Fibroblast of lung (primary cell): ENCODE measurements around the gene ARHGEF3. TPM values are rescaled to one million over a fixed set of nuclear protein-coding genes. Genes with fewer than 3 reads are reported as not detected.

ENCODE experiments used
- DNase-seq, 2 donors: peaks; one replicate each; pipeline versions ENCODE4 v3.0.0 to v3.0.0-alpha.2; 2010; ENCODE audit warnings: low read depth in 2 of 2
- H2AFZ ChIP-seq: 2 replicates; pipeline ENCODE4 v1.5.1; 2012; ENCODE audit warnings: low read length, control low read depth, inconsistent platforms
- H3K27ac ChIP-seq: 2 replicates; pipeline ENCODE4 v1.5.1; 2011; ENCODE audit warnings: low read length, control low read depth; ENCODE audit not compliant: insufficient read depth
- H3K27me3 ChIP-seq: 2 replicates; pipeline ENCODE4 v1.5.1; 2011; ENCODE audit warnings: mild to moderate bottlenecking, low read length; ENCODE audit not compliant: control insufficient read depth, insufficient read depth
- H3K36me3 ChIP-seq: 2 replicates; pipeline ENCODE4 v1.5.1; 2011; ENCODE audit warnings: low read length; ENCODE audit not compliant: control insufficient read depth, insufficient read depth
- H3K4me1 ChIP-seq: 2 replicates; pipeline ENCODE4 v1.5.1; 2011; ENCODE audit warnings: low read length; ENCODE audit not compliant: control insufficient read depth, insufficient read depth; ENCODE audit errors: extremely low read depth
- H3K4me2 ChIP-seq: 2 replicates; pipeline ENCODE4 v1.5.1; 2011; ENCODE audit warnings: low read length, control low read depth; ENCODE audit not compliant: insufficient read depth; ENCODE audit errors: extremely low read depth
- H3K4me3 ChIP-seq, 4 experiments: fragments of 200-600 bp in 1 of 4; sonication (generic) in 1 of 4; replicated peaks in 1 of 4; 2 replicates each; pipeline ENCODE4 v1.5.1; 2011 to 2016; ENCODE audit warnings: low read length in 4 of 4, low read depth in 3 of 4, mild to moderate bottlenecking in 3 of 4, control low read depth in 2 of 4, inconsistent platforms in 1 of 4, mixed read lengths in 1 of 4; ENCODE audit not compliant: insufficient read depth in 1 of 4; ENCODE audit errors: control extremely low read depth in 1 of 4
- H3K79me2 ChIP-seq: 2 replicates; pipeline ENCODE4 v1.5.1; 2012; ENCODE audit warnings: mild to moderate bottlenecking, low read length, inconsistent platforms; ENCODE audit not compliant: control insufficient read depth, insufficient read depth
- H3K9ac ChIP-seq: 2 replicates; pipeline ENCODE4 v1.5.1; 2011; ENCODE audit warnings: mild to moderate bottlenecking, low read length, control low read depth; ENCODE audit not compliant: insufficient read depth
- H3K9me3 ChIP-seq: 2 replicates; pipeline ENCODE4 v1.5.1; 2012; ENCODE audit warnings: low read depth, low read length; ENCODE audit not compliant: control insufficient read depth, insufficient read depth
- H4K20me1 ChIP-seq: 2 replicates; pipeline ENCODE4 v1.5.1; 2011; ENCODE audit warnings: low read length; ENCODE audit not compliant: control insufficient read depth, insufficient read depth; ENCODE audit errors: extremely low read depth
- CTCF ChIP-seq, 2 donors: IDR thresholded peaks in 1 of 2; conservative IDR thresholded peaks in 1 of 2; 1 replicate in 1 of 2; 2 replicates in 1 of 2; pipeline ENCODE4 v1.5.1; 2011 to 2012; ENCODE audit warnings: low read length in 2 of 2, control low read depth in 1 of 2, inconsistent platforms in 1 of 2, low read depth in 1 of 2, mild to moderate bottlenecking in 1 of 2
- EZH2 ChIP-seq: IDR thresholded peaks from 2 replicates; pipeline ENCODE4 v1.5.1; 2012; ENCODE audit warnings: low read length, control low read depth, mild to moderate bottlenecking; ENCODE audit errors: missing control alignments
- polyA plus RNA-seq, 2 donors: library from polyadenylated mRNA; depleted of rRNA in 1 of 2; stranded (reverse) in 1 of 2; unstranded in 1 of 2; fragments of >200 nt; gene quantifications; 2 replicates each; pipeline ENCODE4 v1.2.1, GENCODE V29; 2011 to 2012; ENCODE audit warnings: missing spikeins in 1 of 2
- total RNA-seq: library from RNA; depleted of rRNA; stranded (reverse); fragments of >200 nt; gene quantifications from 2 replicates; pipeline ENCODE4 v1.2.1, GENCODE V29; 2014

The ARHGEF3 gene
- total and polyA plus RNA-seq, 2 donors (not counting 1 experiment from before 2014, with no cell fraction given) = 2.6 to 16.7 TPM

- H3K4me1 ChIP-seq = peaks cover 2% of the 10 kb centered on the region
- no peak overlapping the region for H3K4me3 ChIP-seq
- no peak overlapping the region for H3K4me2 ChIP-seq
- no peak overlapping the region for H3K27ac ChIP-seq
- H2AFZ ChIP-seq = no peak overlapping the region
- no peaks in the 10 kb centered on the region for H4K20me1 ChIP-seq
- no peak for DNase-seq
- TF ChIP-seq EZH2 (no peak), CTCF (conservative IDR thresholded peaks at IDR 0.05 in 1 of 2, IDR thresholded peaks at IDR 0.05 in 1 of 2; ENCODE audit: low read depth in 1 of 2, low read length in 2 of 2) (no peak)
- H3K9ac ChIP-seq = no peak overlapping the region
- no peaks in the 10 kb centered on the region for H3K36me3 ChIP-seq
- H3K79me2 ChIP-seq = no peaks in the 10 kb centered on the region
- H3K9me3 ChIP-seq = no peaks in the 10 kb centered on the region
- no peaks in the 10 kb centered on the region for H3K27me3 ChIP-seq
Observed at GRCh38 chr3:56784448-56785001, 17.2 kb downstream of the ARHGEF3 start.

- Histone ChIP-seq H3K4me1 (peaks cover 2% of the 10 kb centered on the region), H3K36me3 (no peaks in the 10 kb centered on the region), H3K4me3 (no peak overlapping the region), H2AFZ (peak overlapping the region; percentile 1), H3K9ac (no peak overlapping the region), H3K79me2 (no peaks in the 10 kb centered on the region), H3K4me2 (peak overlapping the region; percentile 45), H3K27ac (peak overlapping the region; percentile 29), H4K20me1 (no peaks in the 10 kb centered on the region), H3K27me3 (no peaks in the 10 kb centered on the region), H3K9me3 (no peaks in the 10 kb centered on the region)
- TF ChIP-seq EZH2 (no peak), CTCF (conservative IDR thresholded peaks at IDR 0.05 in 1 of 2, IDR thresholded peaks at IDR 0.05 in 1 of 2; ENCODE audit: low read depth in 1 of 2, low read length in 2 of 2) (no peak)
- DNase-seq = peak; percentile 88 to 91
Observed at GRCh38 chr3:56783644-56784447, 17.9 kb downstream of the ARHGEF3 start.

- no peaks in the 10 kb centered on the region for H4K20me1 ChIP-seq
- H3K36me3 ChIP-seq = no peaks in the 10 kb centered on the region
- TF ChIP-seq EZH2 = no peak
- no peak for TF ChIP-seq CTCF (conservative IDR thresholded peaks at IDR 0.05 in 1 of 2, IDR thresholded peaks at IDR 0.05 in 1 of 2; ENCODE audit: low read depth in 1 of 2, low read length in 2 of 2)
- H3K9ac ChIP-seq = no peak overlapping the region
- no peak overlapping the region for H3K27ac ChIP-seq
- no peaks in the 10 kb centered on the region for H3K9me3 ChIP-seq
- DNase-seq = no peak
- no peaks in the 10 kb centered on the region for H3K27me3 ChIP-seq
- H3K79me2 ChIP-seq = no peaks in the 10 kb centered on the region
- no peak overlapping the region for H3K4me3 ChIP-seq
- H2AFZ ChIP-seq = no peak overlapping the region
- H3K4me1 ChIP-seq = peaks cover 2% of the 10 kb centered on the region
- no peak overlapping the region for H3K4me2 ChIP-seq
Observed at GRCh38 chr3:56782906-56783305, 18.8 kb downstream of the ARHGEF3 start.
